H1 (cell line): Measurements from ENCODE around the gene DAZL.

ENCODE experiments used
- CREB1 ChIP-seq: IDR thresholded peaks from 2 replicates; pipeline ENCODE4 v1.6.1; 2012; ENCODE audit warnings: inconsistent platforms
- JUND ChIP-seq: IDR thresholded peaks from 2 replicates; pipeline ENCODE4 v1.6.1; 2011; ENCODE audit warnings: mild to moderate bottlenecking, improper control_type of control experiment, low read length
- NRF1 ChIP-seq: IDR thresholded peaks from 2 replicates; pipeline ENCODE4 v1.6.1; 2011; ENCODE audit warnings: mild to moderate bottlenecking, low read depth, low read length, improper control_type of control experiment
- TF ChIP-seq, protein P1 (sequence below): IDR thresholded peaks from 2 replicates; pipeline ENCODE4 v1.6.1; 2011; ENCODE audit warnings: low read depth, mild to moderate bottlenecking, low read length; ENCODE audit not compliant: insufficient read depth
- TF ChIP-seq, protein P2 (sequence below), 3 experiments: IDR thresholded peaks; 1 replicate in 2 of 3; 2 replicates in 1 of 3; pipeline versions ENCODE4 v1.5.1 to v1.6.1; 2011; ENCODE audit warnings: low read length in 3 of 3, mild to moderate bottlenecking in 3 of 3, inconsistent platforms in 2 of 3, low read depth in 1 of 3, moderate library complexity in 1 of 3; ENCODE audit not compliant: insufficient read depth in 1 of 3; ENCODE audit errors: control extremely low read depth in 1 of 3

DNA sequence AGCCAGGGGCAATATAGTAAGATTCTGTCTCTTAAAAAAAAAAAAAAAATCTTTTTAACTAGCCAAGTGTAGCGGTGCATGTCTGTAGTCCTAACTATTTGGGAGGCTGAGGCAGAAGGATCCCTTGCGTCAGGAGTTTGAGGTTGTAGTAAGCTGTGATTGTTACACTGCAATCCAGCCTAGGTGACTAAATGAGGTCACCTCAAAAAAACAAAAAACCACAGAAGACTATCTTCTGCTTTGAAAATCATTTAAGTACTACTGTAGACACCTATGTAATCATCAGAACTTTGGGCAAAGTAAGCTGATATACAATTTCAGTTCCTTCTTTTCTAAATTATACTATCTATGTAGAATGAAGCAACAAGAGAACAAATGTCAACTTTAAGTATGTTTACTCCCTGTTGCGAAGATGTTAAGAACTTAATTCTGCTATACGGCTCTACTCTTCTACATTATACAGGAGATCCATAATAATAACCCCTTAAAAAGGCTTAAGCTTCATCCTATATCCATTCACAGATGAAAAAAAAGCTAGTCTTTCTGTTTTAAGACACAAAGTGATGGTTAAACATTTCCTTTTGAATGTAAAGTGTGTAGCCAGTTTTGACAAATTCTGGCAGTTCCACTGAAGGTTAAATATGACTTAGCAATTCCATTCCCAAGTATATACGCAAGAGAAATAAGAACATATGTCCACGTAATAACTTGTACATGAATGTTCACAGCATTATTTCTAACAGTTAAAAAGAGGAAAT, 15.2 kb downstream of the DAZL start:
- TF ChIP-seq CREB1 (no peak), JUND (no peak), NRF1 (no peak)
- TF ChIP-seq, protein P1, sequence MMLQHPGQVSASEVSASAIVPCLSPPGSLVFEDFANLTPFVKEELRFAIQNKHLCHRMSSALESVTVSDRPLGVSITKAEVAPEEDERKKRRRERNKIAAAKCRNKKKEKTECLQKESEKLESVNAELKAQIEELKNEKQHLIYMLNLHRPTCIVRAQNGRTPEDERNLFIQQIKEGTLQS, result no peak
- TF ChIP-seq, protein P2, sequence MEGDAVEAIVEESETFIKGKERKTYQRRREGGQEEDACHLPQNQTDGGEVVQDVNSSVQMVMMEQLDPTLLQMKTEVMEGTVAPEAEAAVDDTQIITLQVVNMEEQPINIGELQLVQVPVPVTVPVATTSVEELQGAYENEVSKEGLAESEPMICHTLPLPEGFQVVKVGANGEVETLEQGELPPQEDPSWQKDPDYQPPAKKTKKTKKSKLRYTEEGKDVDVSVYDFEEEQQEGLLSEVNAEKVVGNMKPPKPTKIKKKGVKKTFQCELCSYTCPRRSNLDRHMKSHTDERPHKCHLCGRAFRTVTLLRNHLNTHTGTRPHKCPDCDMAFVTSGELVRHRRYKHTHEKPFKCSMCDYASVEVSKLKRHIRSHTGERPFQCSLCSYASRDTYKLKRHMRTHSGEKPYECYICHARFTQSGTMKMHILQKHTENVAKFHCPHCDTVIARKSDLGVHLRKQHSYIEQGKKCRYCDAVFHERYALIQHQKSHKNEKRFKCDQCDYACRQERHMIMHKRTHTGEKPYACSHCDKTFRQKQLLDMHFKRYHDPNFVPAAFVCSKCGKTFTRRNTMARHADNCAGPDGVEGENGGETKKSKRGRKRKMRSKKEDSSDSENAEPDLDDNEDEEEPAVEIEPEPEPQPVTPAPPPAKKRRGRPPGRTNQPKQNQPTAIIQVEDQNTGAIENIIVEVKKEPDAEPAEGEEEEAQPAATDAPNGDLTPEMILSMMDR (IDR thresholded peaks at IDR 0.05; ENCODE audit: control extremely low read depth in 1 of 3, insufficient read depth in 1 of 3, low read depth in 1 of 3, low read length in 3 of 3), result no peak
